H1 (cell line): ENCODE results near the gene ASH1L. TPM values are rescaled to one million over a fixed set of nuclear protein-coding genes. Genes with fewer than 3 reads are reported as not detected.

Experiments
- ATF3 ChIP-seq: IDR thresholded peaks from 2 replicates; pipeline ENCODE4 v1.6.1; 2011; ENCODE audit warnings: low read depth, mild to moderate bottlenecking, low read length; ENCODE audit not compliant: insufficient read depth
- FOSL1 ChIP-seq: IDR thresholded peaks from 2 replicates; pipeline ENCODE4 v1.6.1; 2011; ENCODE audit warnings: mild to moderate bottlenecking, low read depth, low read length, moderate library complexity; ENCODE audit not compliant: insufficient read depth
- SP1 ChIP-seq: IDR thresholded peaks from 2 replicates; pipeline ENCODE4 v1.6.1; 2011; ENCODE audit warnings: low read depth, low read length
- SUZ12 ChIP-seq: fragments of 200-600 bp; sonication (generic); IDR thresholded peaks from 2 replicates; pipeline ENCODE4 v1.6.1; 2012; ENCODE audit warnings: mild to moderate bottlenecking, inconsistent platforms, low read length, moderate library complexity, mixed read lengths
- polyA plus RNA-seq, 7 experiments: library from polyadenylated mRNA; depleted of rRNA in 3 of 7; stranded (reverse) in 5 of 7; unstranded in 2 of 7; fragments of >200 nt in 5 of 7; fragments of 200-250 nt in 2 of 7; gene quantifications; 1 replicate in 5 of 7; 2 replicates in 1 of 7; 4 replicates in 1 of 7; pipeline versions ENCODE4 v1.2.1 to v1.2.3, GENCODE V29; 2011 to 2013; ENCODE audit warnings: missing spikeins in 2 of 7, mixed read lengths in 2 of 7
- total RNA-seq: library from RNA; stranded (reverse); fragmentation: NEBNext Ultra II Directional; extraction: Animal tissue kit (Norgen Biotek cat#: 25700); gene quantifications from 2 replicates; pipeline ENCODE4 v1.2.1, GENCODE V29; 2021

ASH1L gene
- total and polyA plus RNA-seq, 2 of the 8 experiments (the other 6 are each of a cell fraction or from before 2014, with no cell fraction given): 7.5 to 27.6 TPM

GRCh38 chr1:155304558-155305063 lies 258.0 kb downstream of the ASH1L start (continued):
- TF ChIP-seq FOSL1: no peak
- no peak for TF ChIP-seq SUZ12
- no peak for TF ChIP-seq ATF3
- no peak for TF ChIP-seq SP1
